LNCaP clone FGC (cell line): ENCODE data around the gene VAMP2.

Experiments used
- DNase-seq: peaks from one replicate; pipeline ENCODE4 v3.0.0-alpha.2; 2011; ENCODE audit warnings: low read depth
- H3K4me3 ChIP-seq: 2 replicates; pipeline ENCODE4 v1.5.1; 2011; ENCODE audit warnings: mild to moderate bottlenecking, low read depth, low read length, control low read depth
- TF ChIP-seq, protein P1 (sequence below): IDR thresholded peaks from 2 replicates; pipeline ENCODE4 v1.5.1; 2012; ENCODE audit warnings: mild to moderate bottlenecking; ENCODE audit not compliant: control insufficient read depth, insufficient read depth; ENCODE audit errors: extremely low read depth

The VAMP2 gene

DNA sequence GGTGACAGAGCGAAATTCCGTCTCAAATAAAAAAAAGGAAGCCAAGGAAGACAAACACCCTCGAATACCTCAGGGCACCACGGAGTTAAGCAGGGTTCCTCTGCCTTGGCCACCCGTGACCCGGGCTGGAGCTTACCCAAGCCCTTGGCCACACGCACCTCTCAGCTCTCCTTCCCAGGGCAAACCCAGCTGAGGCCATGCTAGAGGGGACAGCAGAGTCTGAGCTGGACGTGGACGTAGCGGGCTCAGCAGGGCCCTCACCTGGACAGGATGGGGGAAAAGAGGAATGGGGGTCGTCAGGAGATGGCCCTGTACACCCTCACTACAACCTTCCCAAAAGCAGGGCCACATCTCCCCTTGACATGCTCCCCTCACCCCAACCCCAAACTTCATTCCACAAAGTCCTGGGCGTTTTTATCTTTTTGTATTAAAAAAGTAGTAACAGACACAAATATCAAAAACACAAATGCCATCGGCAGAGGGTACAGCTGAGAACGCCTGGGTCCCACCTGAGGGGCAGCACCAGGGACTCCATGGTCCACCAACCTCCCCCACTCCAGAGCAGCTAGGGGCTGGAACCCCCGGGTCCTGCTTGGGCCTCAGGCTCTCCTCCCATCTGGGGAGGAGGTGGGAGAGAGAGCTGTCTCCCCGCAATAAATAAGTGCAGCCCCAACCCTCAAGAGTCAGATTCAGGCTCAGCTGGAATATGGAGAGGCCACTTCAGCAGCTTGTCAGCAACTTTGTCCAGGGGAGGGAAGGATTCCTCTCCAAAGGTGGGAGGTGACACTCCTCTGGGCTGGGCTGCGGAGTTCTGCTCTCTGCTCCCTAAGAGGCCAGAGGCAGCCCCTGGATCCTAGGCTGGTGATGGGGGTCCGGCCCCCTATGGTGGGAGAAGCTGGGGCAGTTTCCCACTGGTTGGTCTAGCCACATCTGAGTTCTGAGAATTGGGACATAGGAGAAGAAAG lies 22.4 kb downstream of the VAMP2 start:
- no peak for DNase-seq
- TF ChIP-seq, protein P1, sequence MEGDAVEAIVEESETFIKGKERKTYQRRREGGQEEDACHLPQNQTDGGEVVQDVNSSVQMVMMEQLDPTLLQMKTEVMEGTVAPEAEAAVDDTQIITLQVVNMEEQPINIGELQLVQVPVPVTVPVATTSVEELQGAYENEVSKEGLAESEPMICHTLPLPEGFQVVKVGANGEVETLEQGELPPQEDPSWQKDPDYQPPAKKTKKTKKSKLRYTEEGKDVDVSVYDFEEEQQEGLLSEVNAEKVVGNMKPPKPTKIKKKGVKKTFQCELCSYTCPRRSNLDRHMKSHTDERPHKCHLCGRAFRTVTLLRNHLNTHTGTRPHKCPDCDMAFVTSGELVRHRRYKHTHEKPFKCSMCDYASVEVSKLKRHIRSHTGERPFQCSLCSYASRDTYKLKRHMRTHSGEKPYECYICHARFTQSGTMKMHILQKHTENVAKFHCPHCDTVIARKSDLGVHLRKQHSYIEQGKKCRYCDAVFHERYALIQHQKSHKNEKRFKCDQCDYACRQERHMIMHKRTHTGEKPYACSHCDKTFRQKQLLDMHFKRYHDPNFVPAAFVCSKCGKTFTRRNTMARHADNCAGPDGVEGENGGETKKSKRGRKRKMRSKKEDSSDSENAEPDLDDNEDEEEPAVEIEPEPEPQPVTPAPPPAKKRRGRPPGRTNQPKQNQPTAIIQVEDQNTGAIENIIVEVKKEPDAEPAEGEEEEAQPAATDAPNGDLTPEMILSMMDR = no peak
- no peak overlapping the region for H3K4me3 ChIP-seq

DNA sequence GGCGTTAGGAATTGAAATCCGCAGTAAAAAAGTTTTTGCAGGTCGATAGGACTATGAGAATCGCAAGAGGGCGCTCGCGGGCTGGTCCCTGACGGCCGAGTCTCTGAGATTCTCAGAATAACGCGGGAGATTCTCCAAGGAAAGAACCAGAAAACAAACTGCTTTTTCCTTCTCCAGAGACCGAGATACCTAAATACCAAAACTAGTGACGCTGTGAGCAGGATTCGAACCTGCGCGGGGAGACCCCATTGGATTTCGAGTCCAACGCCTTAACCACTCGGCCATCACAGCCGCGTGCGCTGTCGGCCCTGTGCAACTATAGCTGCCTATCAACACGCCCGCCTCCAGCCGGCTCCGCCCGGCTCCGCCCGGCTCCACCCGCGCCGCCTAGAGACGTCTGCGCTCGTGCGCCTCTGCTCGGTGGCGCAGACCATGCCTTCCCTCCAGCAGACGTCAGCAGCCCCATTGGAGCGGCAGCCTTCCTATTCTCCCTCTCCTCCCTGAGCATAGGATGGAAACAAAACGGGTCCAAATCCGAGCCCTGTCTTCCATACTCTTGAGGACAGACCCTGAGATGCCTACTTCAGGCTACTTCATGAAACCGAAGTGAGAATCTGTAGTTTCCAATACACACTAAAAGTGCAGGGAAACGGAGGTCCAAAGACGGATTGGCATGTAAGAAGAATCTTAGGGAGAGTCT lies 23.9 kb downstream of the VAMP2 start:
- TF ChIP-seq, protein P1 = peak; percentile 77
- H3K4me3 ChIP-seq = peak overlapping the region; percentile 58
- peak; percentile 92 for DNase-seq

DNA sequence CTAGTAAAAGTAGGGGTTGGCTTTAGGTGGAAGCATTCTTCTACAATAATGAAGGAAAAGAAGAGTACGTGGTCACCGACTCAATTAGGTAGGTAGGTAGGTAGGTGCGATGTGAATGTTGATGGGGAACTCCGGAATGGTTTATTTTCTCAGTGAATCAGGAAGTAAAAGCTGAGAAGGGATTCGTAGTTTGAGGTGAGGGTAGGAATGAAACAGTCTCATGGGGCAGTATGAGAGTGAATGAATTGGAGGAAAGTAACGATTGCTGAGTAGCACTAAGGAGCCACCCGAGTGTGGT lies 24.4 kb downstream of the VAMP2 start:
- DNase-seq = no peak
- TF ChIP-seq, protein P1 = no peak
- peak overlapping the region; percentile 58 for H3K4me3 ChIP-seq

DNA sequence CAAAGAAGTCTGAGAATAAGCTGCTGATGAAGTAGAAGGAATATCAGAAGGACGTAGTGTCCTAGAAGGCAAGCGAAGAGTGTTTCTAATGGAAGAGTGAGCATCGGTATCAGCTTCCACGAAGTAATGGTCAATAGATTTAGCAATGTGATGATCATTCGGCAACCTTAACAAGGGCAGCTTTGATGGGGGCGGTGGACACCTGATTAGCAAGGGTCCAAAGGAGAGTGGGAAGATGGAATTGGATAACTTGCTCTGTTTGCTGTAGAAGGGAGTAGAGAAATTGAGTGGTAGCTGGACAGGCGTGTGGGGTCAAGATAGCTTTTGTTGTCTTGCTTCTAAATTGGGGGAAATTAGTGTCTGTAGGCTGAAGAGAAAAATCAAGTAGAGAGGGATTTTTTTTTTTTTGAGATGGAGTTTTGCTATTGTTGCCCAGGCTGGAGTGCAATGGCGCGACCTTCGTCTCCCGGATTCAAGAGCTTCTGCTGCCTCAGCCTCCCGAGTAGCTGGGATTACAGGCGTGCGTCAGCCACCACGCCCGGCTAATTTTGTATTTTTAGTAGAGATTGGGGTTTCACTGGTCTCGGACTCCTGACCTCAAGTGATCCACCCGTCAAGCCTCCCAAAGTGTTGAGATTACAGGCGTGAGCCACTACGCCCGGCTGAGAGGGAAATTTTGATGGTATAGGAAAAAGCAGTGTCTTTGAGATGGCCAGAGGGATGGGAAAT lies 24.9 kb downstream of the VAMP2 start:
- peak overlapping the region; percentile 58 for H3K4me3 ChIP-seq
- DNase-seq = no peak
- TF ChIP-seq, protein P1 = no peak

DNA sequence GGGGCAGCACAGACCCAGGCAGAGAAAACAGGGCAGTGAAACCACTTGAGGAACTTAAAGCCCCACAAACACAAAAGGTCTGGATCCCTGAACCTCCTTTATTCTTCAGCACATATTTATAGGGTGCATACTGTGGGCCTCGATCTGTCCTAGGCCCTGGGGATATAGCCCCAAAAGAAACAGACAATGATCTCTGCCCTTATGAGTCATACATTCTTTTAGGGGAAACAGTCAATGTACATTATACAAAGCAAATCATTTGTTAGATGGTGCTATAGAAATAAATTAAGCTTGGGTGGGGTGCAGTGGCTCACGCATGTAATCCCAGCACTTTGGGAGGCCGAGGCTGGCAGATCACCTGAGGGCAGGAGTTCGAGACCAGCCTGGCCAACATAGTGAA lies 28.8 kb downstream of the VAMP2 start:
- no peak overlapping the region for H3K4me3 ChIP-seq
- DNase-seq = no peak
- TF ChIP-seq, protein P1 = no peak

DNA sequence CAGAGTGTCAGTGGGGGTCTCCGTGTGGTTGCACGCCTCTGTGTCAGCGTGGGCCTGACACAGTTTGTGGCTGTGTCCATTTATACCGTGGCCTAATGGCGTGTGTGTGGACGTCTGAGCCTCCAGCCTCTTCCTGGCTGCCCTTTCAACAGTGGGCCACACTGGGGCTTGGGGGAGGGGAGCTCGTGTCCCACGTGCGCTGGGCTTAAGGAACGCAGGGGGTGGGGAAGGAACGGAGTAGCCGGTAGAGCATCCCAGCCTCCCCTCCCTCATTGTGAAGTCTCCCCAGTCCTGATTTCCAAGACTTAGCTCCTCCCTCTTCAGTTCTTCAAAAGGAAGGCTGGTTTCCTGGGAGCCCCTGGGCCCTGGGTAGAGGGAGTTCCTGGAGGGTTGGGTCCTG lies 29.3 kb downstream of the VAMP2 start:
- TF ChIP-seq, protein P1 = no peak
- H3K4me3 ChIP-seq = no peak overlapping the region
- no peak for DNase-seq
